Measurements from ENCODE around the gene RIC8A.

RIC8A gene

DNA sequence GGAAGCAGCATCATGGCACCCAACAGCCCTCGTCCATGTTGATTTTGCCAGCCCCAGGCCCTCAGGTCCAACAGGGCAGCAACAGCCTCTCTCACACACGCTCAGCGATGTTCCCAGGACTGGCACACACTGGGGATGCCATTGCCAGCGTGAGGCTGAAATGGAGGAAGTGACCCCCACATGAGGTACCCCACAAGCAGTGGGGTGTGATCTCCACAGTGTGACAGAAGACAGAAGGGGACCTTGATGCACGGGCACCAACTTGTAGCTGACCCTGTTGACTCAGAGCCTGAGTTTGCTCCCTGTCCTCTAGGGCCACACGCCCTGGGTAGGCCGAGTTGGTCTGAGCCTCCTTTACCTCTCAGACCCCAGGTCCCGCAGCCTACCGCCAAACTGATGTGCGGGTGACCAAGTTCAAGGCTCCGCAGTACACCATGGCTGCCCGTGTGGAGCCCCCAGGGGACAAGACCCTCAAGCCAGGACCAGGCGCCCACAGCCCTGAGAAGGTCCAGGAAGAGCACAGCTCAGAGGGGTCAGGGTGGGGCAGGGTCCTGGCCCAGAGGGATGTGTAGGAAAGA is 8.4 kb upstream of the RIC8A start:
- no peak for TF ChIP-seq JUND (IDR thresholded peaks at IDR 0.05; ENCODE audit: low read depth)
- no peak for DNase-seq (ENCODE audit: low read depth in 1 of 2, low spot score in 1 of 2)
- in situ Hi-C loops (cut with HindIII; ENCODE audit: low pct_unique_long_range_greater_than_20kb, low sequenced_read_pairs), result no loop called here

DNA sequence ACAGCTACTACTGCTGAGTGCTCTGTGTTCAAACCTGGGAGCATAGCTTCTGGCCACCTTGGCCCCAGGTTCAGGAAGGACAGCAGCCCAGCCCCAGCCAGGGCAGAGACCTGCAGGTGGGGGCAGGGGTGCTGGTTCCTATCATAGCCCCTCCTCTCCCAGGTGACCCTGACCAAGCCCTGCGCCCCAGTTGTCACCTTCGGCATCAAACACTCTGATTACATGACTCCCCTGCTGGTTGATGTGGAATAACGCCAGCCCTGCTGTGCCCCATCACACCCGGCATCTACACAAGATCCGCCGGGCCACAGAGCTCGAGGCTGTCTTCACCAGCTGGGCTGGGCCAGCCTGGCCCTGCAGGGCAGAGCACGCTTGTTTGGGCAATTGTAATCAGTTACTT is 7.7 kb upstream of the RIC8A start:
- no peak for TF ChIP-seq JUND (IDR thresholded peaks at IDR 0.05; ENCODE audit: low read depth)
- in situ Hi-C loops (cut with HindIII; ENCODE audit: low pct_unique_long_range_greater_than_20kb, low sequenced_read_pairs), result no loop called here
- no peak for DNase-seq (ENCODE audit: low read depth in 1 of 2, low spot score in 1 of 2)

DNA sequence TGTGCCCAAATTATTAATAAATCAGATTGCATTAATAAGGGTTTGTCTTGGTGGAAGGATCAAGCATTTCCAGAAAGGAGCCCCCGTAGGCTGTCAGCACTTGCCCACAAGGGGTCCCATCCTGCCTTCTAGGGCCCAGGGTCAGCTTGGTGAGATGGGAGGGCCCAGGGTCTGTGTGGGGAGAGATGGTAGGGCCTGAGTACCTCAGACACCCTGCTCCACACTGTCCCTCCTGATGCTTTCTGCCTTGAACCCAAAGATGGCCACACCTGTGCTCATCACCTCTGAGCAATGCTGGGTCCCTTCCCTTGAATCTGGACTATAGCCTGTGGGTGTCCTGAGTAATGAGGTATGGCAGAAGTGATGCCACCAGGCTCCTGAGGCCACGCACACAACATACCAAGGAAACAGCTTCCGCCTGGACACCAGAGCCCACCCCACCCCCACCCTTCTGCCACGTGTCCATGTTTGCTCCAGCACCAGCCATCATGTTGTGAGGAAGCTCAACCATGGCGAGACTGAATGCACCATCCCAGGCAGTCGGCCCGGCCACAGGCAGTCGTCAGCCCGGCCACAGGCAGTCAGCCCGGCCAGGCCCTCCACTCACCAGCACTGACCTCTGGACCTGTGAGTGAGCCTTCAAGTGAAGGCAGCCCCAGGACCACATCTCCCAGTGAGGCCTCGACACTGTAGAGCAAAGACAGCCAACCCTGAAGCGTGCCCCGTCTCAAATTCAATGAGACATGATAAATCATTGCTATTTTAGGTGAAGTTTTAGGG is 7.1 kb upstream of the RIC8A start:
- no peak for DNase-seq (ENCODE audit: low read depth in 1 of 2, low spot score in 1 of 2)
- in situ Hi-C loops (cut with HindIII; ENCODE audit: low pct_unique_long_range_greater_than_20kb, low sequenced_read_pairs), result no loop called here
- TF ChIP-seq JUND (IDR thresholded peaks at IDR 0.05; ENCODE audit: low read depth), result no peak

DNA sequence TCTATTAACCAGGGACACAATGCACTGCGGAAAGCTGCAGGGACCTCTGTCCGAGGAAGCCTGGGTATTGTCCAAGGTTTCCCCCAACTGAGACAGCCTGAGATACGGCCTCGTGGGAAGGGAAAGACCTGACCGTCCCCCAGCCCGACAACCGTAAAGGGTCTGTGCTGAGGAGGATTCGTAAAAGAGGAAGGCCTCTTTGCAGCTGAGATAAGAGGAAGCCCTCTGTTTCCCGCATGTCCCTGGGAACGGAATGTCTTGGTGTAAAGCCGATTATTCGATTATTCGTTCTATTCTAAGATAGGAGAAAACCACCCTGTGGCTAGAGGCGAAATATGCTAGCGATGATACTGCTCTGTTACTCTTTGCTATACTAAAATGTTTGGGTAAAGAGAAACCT is 5.5 kb upstream of the RIC8A start:
- DNase-seq (ENCODE audit: low read depth in 1 of 2, low spot score in 1 of 2), result no peak
- no peak for TF ChIP-seq JUND (IDR thresholded peaks at IDR 0.05; ENCODE audit: low read depth)
- in situ Hi-C loops (cut with HindIII; ENCODE audit: low pct_unique_long_range_greater_than_20kb, low sequenced_read_pairs), result no loop called here

DNA sequence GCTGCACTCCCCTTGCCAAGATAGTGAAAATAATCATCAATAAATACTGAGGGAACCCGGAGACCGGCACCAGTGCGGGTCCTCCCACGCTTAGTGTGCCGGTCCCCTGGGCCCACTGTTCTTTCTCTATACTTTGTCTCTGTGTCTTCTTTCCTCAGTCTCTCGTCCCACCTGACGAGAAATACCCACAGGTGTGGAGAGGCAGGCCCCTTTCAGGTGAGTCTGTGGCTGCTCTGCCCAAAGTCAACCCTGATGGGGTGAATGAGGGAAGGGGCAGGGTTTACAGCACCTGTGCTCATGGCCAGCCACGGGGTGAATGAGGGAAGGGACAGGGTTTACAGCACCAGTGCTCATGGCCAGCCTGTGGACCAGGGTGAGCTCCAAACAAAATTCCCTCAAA is 5.0 kb upstream of the RIC8A start:
- DNase-seq (ENCODE audit: low read depth in 1 of 2, low spot score in 1 of 2), result no peak
- in situ Hi-C loops (cut with HindIII; ENCODE audit: low pct_unique_long_range_greater_than_20kb, low sequenced_read_pairs), result no loop called here
- TF ChIP-seq JUND (IDR thresholded peaks at IDR 0.05; ENCODE audit: low read depth), result no peak

DNA sequence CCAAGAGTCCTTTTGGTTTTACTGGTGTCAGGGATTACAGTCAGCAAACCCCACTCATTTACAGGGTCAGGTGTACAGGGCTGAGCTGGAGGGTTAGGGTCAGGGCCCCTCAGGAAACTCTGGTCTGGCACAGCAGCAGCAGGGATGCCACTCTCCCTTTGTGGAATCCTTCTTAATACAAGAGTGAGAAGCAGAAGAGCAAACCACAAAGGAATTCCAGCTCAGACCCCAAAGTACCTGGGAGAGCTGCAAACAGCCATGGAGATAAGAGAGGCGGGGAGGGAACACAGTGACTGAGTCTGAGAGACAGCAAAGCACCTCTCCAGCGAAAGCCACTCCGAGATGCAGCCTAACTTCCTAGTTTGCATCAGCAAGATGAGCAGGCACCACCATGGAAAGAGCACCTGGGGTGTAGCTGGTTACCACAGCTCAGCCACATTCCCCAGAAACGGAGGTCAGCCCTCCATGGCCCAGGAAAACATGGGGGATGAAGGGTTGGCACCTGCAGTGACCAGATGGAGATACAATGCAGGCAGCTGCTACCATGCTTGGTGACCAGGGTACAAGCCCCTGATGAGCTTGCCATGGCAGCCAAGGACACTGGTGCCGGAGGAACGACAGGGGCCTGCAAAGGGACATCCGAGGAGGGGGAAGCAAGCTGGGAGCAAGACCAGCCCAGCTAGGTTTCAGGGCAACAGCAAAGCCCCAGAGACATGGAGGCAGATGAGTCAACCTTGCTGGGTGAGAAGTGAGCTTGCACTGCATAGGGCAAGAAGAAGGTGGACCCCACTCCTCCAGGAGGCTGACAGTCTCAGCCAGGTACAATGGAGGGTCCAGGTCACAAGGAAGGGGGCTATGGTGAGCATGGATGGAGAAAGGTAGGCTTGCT is 4.2 kb upstream of the RIC8A start:
- no peak for DNase-seq (ENCODE audit: low read depth in 1 of 2, low spot score in 1 of 2)
- in situ Hi-C loops (cut with HindIII; ENCODE audit: low pct_unique_long_range_greater_than_20kb, low sequenced_read_pairs), result no loop called here
- TF ChIP-seq JUND (IDR thresholded peaks at IDR 0.05; ENCODE audit: low read depth), result no peak

DNA sequence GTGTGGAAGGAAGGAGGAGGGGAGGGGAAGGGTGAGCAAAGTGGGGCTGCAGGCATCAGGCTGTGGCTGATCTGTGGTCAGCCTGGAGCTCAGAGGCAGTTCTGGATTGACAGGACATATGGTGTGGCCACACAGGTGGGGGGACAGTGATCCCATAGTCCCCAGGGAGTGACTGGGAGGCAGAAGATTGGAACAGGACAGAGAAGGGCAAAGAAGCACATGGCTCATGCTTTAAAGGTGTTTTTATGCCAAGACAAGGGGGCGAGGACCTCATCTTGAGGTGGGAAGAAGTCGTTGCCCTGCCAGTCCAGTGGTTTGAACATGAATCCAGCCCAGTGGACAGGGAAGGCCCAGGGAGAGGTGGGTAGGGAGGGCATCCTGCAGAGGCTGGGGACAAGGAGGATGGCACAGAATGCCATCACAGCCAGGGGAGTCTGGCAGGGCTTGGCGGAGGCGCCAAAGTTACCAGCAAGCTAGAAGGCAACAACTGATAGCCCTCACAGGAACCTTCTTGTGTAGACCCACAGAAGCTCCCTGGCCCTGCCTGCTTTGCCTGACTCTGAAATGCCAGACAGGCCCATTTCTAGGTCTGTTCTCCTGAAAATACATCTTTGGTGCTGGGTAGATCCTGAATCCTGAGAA is 3.4 kb upstream of the RIC8A start:
- no peak for TF ChIP-seq JUND (IDR thresholded peaks at IDR 0.05; ENCODE audit: low read depth)
- in situ Hi-C loops (cut with HindIII; ENCODE audit: low pct_unique_long_range_greater_than_20kb, low sequenced_read_pairs), result no loop called here
- no peak for DNase-seq (ENCODE audit: low read depth in 1 of 2, low spot score in 1 of 2)

DNA sequence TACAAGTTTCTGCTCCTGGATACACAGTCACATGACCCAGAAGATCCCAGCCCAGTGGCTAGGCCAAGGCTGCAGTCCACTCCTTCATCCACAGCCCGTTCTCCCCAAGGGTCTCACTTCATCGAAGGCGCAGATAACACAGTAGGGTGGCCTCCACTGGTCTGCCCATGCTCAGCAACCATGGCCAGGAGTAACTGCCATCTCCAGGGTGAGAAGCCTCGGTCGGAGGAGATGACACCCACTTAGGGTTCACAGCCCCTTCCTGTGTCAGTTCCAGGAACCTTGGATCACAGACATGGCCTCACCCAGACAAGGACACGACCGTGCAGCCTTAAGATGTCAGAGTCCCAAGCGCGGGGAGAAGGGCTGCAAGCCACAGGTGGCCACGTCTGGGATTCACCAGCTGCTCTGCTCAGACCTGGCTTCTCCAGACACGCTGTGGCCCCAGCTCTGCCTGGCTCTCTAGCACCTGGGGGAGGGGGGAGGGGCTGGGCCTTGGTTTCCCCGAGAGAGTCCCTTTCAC is 2.9 kb upstream of the RIC8A start:
- no peak for TF ChIP-seq JUND (IDR thresholded peaks at IDR 0.05; ENCODE audit: low read depth)
- in situ Hi-C loops (cut with HindIII; ENCODE audit: low pct_unique_long_range_greater_than_20kb, low sequenced_read_pairs), result no loop called here
- DNase-seq (ENCODE audit: low read depth in 1 of 2, low spot score in 1 of 2), result no peak

DNA sequence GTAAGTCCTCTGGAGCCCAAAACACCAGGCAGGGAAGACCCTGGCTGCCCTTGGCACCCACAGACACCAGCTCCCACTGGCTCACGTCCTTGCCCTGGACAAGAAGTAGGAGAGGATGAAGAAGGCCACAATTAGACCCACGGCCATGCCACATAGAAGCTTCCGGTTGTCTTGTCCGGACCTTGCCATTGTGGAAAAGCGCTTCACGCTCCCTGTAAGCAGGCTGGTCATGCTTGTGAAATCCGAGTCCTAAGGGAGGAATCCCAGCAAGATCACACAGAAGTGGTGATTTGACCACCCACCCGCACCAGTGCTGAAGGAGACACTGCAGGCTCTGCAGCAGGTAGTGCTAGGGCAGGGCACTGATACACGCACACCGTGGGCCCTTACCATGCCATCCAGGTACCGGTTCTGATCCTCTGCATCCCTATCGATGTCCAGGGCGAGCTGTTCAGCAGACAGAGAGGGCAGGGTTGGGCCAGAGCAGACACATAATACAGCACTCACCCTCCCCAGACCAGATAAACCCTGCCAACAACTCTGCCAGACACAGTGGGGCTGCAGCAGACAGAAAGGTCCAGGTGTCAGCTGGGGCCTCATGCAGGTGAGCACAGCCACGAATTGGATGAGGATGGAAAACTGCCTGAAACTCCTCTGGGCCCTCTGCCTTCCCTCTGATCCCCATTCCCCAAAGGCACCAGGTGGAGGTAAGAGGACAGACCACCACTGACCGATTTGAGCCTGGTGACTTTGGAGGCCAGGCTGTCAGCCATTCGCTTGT is 2.1 kb upstream of the RIC8A start:
- TF ChIP-seq JUND (IDR thresholded peaks at IDR 0.05; ENCODE audit: low read depth), result no peak
- in situ Hi-C loops (cut with HindIII; ENCODE audit: low pct_unique_long_range_greater_than_20kb, low sequenced_read_pairs), result no loop called here
- no peak for DNase-seq (ENCODE audit: low read depth in 1 of 2, low spot score in 1 of 2)

DNA sequence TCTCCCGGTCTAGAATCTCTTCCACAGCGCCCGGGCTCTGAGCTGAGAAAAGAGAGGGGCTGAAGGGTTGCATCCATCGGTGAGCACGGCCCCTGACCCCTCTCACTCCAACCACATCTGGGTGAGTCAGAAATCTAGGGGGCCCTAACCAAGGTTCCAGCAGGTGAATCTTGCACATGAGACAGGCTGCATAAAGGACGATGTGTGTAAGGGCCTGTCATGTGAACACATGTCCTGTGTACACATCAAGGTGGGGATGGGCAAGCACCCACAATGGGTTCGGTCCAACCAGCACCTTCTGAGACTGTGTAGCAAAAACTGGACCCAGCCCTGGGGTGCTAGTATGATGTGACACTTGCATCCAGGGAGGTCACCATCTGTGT is 1.5 kb upstream of the RIC8A start:
- in situ Hi-C loops (cut with HindIII; ENCODE audit: low pct_unique_long_range_greater_than_20kb, low sequenced_read_pairs), result no loop called here
- TF ChIP-seq JUND (IDR thresholded peaks at IDR 0.05; ENCODE audit: low read depth), result no peak
- DNase-seq (ENCODE audit: low read depth in 1 of 2, low spot score in 1 of 2), result no peak

DNA sequence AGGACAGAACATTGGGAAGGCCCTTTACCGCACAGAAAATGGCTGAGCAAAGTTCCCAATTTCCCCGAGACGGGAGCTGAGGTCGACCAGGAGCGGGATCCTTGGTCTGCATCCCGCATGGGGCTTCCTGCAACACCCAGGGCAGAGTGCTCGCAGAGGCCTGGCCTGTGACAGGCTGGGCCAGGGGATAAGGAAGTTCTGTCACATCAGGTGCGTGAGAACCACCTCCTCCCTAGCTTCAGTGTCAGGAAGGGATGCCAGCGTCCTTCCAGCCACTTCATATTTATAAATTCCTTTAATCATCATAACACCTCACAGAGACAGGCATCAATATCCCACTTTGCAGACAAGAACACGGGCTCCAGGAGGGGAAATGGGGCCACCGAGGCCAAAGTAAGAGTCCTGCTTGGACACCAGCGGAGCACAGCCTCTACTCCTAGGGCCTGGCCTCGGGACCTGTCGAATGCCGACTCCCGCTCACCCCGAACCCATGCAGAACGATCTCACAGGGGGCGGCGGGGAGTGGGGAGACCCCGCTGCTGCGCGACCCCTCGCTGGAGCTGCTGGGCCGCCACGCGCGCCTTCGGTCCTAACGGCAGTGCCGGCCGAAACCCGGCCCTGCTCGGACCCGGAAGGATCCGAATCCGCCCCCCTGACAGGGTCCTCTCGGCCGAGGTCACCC is 841 bp upstream of the RIC8A start:
- in situ Hi-C loops (cut with HindIII; ENCODE audit: low pct_unique_long_range_greater_than_20kb, low sequenced_read_pairs), result no loop called here
- DNase-seq (ENCODE audit: low read depth in 1 of 2, low spot score in 1 of 2), result peak; percentile 23 to 50
- no peak for TF ChIP-seq JUND (IDR thresholded peaks at IDR 0.05; ENCODE audit: low read depth)
